ENCODE results near the gene LOC101059915.
"Not testable (repeated sequence)": the region's sequence is repeated elsewhere in the genome, so short reads cannot be mapped to it uniquely, and the experiment has no call there.

Gene LOC101059915

GRCh38 chrX:71644406-71644805, 22.9 kb upstream of the LOC101059915 start:
- not testable (repeated sequence) for H2AK5ac ChIP-seq (ENCODE audit: low read length); H3K36me3 ChIP-seq (ENCODE audit: control insufficient read depth, insufficient read depth, low read length); H3K79me2 ChIP-seq (ENCODE audit: control insufficient read depth, insufficient read depth, low read length); H3K27ac ChIP-seq (ENCODE audit: low read depth, low read length); H4K5ac ChIP-seq (ENCODE audit: low read length); H2BK15ac ChIP-seq (replicated peaks; ENCODE audit: low read depth); DNase-seq; H3K18ac ChIP-seq (ENCODE audit: low read length); H4K8ac ChIP-seq (ENCODE audit: low read depth, low read length); H3K27me3 ChIP-seq (ENCODE audit: insufficient read depth, low read length, poor library complexity); H3K4me3 ChIP-seq (ENCODE audit: low read length); H3K23ac ChIP-seq (ENCODE audit: low read length); H3K9ac ChIP-seq (ENCODE audit: low read length); H3K4me1 ChIP-seq (ENCODE audit: control insufficient read depth, low read depth, low read length); H3K4me2 ChIP-seq (ENCODE audit: low read length); H2BK120ac ChIP-seq (ENCODE audit: low read depth, low read length); H3K79me1 ChIP-seq (ENCODE audit: low read length); H3K4ac ChIP-seq (ENCODE audit: low read depth, low read length); H3K56ac ChIP-seq (ENCODE audit: low read length); H2BK5ac ChIP-seq (ENCODE audit: low read length)
- no CpG with 5 or more reads among the region's 6 CpGs for WGBS (ENCODE audit: extremely low coverage, insufficient coverage, low lambda C conversion rate)

DNA sequence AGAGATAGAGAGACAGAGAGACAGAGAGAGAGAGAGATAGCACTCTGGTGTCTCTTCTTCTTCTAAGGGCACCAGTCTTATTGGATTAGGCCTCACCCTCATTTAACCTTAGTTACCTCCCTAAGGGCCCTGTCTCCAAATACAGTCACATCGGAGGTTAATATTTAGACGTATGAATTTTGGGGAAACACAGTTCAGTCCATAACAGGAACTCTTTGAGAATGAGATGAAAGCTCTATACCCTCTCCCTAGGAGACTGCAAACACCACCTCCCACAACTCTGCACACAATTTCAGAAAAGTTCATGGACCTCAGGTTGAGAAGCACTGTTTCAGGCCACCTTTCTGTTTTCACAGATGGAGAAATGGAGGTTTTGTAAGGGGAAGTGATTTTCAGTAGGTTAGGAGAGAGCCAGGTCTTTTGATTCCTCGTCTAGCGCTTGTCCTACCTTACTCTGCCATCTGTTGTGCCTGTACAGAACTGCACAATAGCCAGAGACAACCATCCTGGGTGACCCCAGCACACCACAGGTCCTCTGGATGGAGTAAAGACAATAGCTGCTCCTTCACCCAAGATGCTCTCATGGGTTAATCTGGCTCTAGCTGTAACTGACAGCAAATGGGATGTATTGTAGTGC, 16.9 kb upstream of the LOC101059915 start:
- Histone ChIP-seq H3K27me3 (ENCODE audit: insufficient read depth, low read length, poor library complexity) (no peaks in the 10 kb centered on the region), H3K4me3 (ENCODE audit: low read length) (no peak overlapping the region), H3K79me2 (ENCODE audit: control insufficient read depth, insufficient read depth, low read length) (no peaks in the 10 kb centered on the region)

GRCh38 chrX:71652405-71652804, 14.9 kb upstream of the LOC101059915 start:
- H3K27me3 ChIP-seq (ENCODE audit: insufficient read depth, low read length, poor library complexity) = no peaks in the 10 kb centered on the region
- no peak overlapping the region for H3K23ac ChIP-seq (ENCODE audit: low read length)
- H2BK120ac ChIP-seq (ENCODE audit: low read depth, low read length) = no peak overlapping the region
- H2BK15ac ChIP-seq (replicated peaks; ENCODE audit: low read depth) = no peak overlapping the region
- H3K4me2 ChIP-seq (ENCODE audit: low read length) = no peak overlapping the region
- no peak overlapping the region for H3K9ac ChIP-seq (ENCODE audit: low read length)
- H4K5ac ChIP-seq (ENCODE audit: low read length) = no peak overlapping the region
- no peaks in the 10 kb centered on the region for H3K79me2 ChIP-seq (ENCODE audit: control insufficient read depth, insufficient read depth, low read length)
- no peaks in the 10 kb centered on the region for H3K79me1 ChIP-seq (ENCODE audit: low read length)
- no peak overlapping the region for H4K8ac ChIP-seq (ENCODE audit: low read depth, low read length)
- WGBS (ENCODE audit: extremely low coverage, insufficient coverage, low lambda C conversion rate) = no CpG with 5 or more reads among the region's 2 CpGs
- no peak overlapping the region for H3K56ac ChIP-seq (ENCODE audit: low read length)
- no peaks in the 10 kb centered on the region for H3K4me1 ChIP-seq (ENCODE audit: control insufficient read depth, low read depth, low read length)
- no peak overlapping the region for H3K4ac ChIP-seq (ENCODE audit: low read depth, low read length)
- H3K36me3 ChIP-seq (ENCODE audit: control insufficient read depth, insufficient read depth, low read length) = no peaks in the 10 kb centered on the region
- DNase-seq = peak; percentile 55
- H3K18ac ChIP-seq (ENCODE audit: low read length) = no peak overlapping the region
- H2BK5ac ChIP-seq (ENCODE audit: low read length) = no peak overlapping the region
- no peak overlapping the region for H2AK5ac ChIP-seq (ENCODE audit: low read length)
- H3K27ac ChIP-seq (ENCODE audit: low read depth, low read length) = no peak overlapping the region
- no peak overlapping the region for H3K4me3 ChIP-seq (ENCODE audit: low read length)

More for the DNA sequence above, 16.9 kb upstream of the LOC101059915 start:
- no peaks in the 10 kb centered on the region for H3K79me1 ChIP-seq (ENCODE audit: low read length)
- H2AK5ac ChIP-seq (ENCODE audit: low read length) = no peak overlapping the region
- no peak overlapping the region for H4K8ac ChIP-seq (ENCODE audit: low read depth, low read length)
- H3K56ac ChIP-seq (ENCODE audit: low read length) = no peak overlapping the region
- H3K18ac ChIP-seq (ENCODE audit: low read length) = no peak overlapping the region
- H3K9ac ChIP-seq (ENCODE audit: low read length) = no peak overlapping the region
- H3K36me3 ChIP-seq (ENCODE audit: control insufficient read depth, insufficient read depth, low read length) = no peaks in the 10 kb centered on the region
- H3K4me2 ChIP-seq (ENCODE audit: low read length) = no peak overlapping the region
- no peak overlapping the region for H2BK120ac ChIP-seq (ENCODE audit: low read depth, low read length)
- no peak for DNase-seq
- no peak overlapping the region for H2BK5ac ChIP-seq (ENCODE audit: low read length)
- H2BK15ac ChIP-seq (replicated peaks; ENCODE audit: low read depth) = no peak overlapping the region
- H3K23ac ChIP-seq (ENCODE audit: low read length) = no peak overlapping the region
- WGBS (ENCODE audit: extremely low coverage, insufficient coverage, low lambda C conversion rate) = no CpG with 5 or more reads among the region's 4 CpGs
- no peak overlapping the region for H3K4ac ChIP-seq (ENCODE audit: low read depth, low read length)
- no peak overlapping the region for H3K27ac ChIP-seq (ENCODE audit: low read depth, low read length)
- no peak overlapping the region for H4K5ac ChIP-seq (ENCODE audit: low read length)
- no peaks in the 10 kb centered on the region for H3K4me1 ChIP-seq (ENCODE audit: control insufficient read depth, low read depth, low read length)

DNA sequence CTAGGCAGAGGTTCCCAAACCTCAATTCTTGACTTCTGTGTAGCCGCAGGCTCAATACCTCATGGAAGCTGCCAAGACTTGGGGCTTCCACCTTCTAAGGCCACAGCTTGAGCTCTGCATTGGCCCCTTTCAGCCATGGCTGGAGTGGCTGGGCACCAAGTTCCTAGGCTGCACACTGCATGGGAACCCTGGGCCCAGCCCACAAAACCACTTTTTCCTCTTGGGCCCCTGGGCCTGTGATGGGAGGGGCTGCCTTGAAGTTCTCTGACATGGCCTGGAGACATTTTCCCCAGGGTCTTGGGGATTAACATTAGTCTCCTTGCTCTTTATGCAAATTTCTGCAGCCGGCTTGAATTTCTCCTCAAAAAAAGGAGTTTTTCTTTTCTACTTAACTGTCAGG, 14.0 kb upstream of the LOC101059915 start:
- H3K56ac ChIP-seq (ENCODE audit: low read length) = no peak overlapping the region
- H3K27ac ChIP-seq (ENCODE audit: low read depth, low read length) = no peak overlapping the region
- H3K79me1 ChIP-seq (ENCODE audit: low read length) = no peaks in the 10 kb centered on the region
- H4K8ac ChIP-seq (ENCODE audit: low read depth, low read length) = no peak overlapping the region
- no peak overlapping the region for H3K4ac ChIP-seq (ENCODE audit: low read depth, low read length)
- H3K18ac ChIP-seq (ENCODE audit: low read length) = no peak overlapping the region
- no peaks in the 10 kb centered on the region for H3K4me1 ChIP-seq (ENCODE audit: control insufficient read depth, low read depth, low read length)
- H4K5ac ChIP-seq (ENCODE audit: low read length) = no peak overlapping the region
- no peaks in the 10 kb centered on the region for H3K36me3 ChIP-seq (ENCODE audit: control insufficient read depth, insufficient read depth, low read length)
- no peak for DNase-seq
- no peak overlapping the region for H3K4me2 ChIP-seq (ENCODE audit: low read length)
- H3K9ac ChIP-seq (ENCODE audit: low read length) = no peak overlapping the region
- H3K79me2 ChIP-seq (ENCODE audit: control insufficient read depth, insufficient read depth, low read length) = no peaks in the 10 kb centered on the region
- no peaks in the 10 kb centered on the region for H3K27me3 ChIP-seq (ENCODE audit: insufficient read depth, low read length, poor library complexity)
- no peak overlapping the region for H2AK5ac ChIP-seq (ENCODE audit: low read length)
- H3K23ac ChIP-seq (ENCODE audit: low read length) = no peak overlapping the region
- no peak overlapping the region for H3K4me3 ChIP-seq (ENCODE audit: low read length)
- WGBS (ENCODE audit: extremely low coverage, insufficient coverage, low lambda C conversion rate) = no CpG with 5 or more reads among the region's 2 CpGs
- no peak overlapping the region for H2BK120ac ChIP-seq (ENCODE audit: low read depth, low read length)
- H2BK15ac ChIP-seq (replicated peaks; ENCODE audit: low read depth) = no peak overlapping the region
- H2BK5ac ChIP-seq (ENCODE audit: low read length) = no peak overlapping the region

DNA sequence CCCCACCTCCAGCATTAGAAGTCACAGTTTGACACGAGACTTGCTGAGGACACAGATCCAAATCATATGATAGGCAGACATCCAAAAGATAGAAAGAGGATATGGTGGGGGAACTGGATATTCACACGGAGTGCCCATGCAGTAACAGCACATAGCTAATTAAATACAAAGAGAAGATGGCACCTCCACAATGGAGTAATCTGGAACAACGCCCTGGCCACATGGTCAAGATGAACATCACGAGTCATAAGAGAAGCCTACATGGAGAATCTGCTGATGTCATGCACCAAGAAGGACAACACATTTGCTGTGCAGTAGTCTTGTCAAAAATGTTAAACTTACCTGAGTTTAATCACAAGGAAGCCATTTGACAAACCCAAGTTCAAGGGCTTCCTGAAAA, 10.1 kb upstream of the LOC101059915 start:
- Histone ChIP-seq H3K27ac (ENCODE audit: low read depth, low read length) (no peak overlapping the region), H3K9ac (ENCODE audit: low read length) (no peak overlapping the region), H3K79me2 (ENCODE audit: control insufficient read depth, insufficient read depth, low read length) (no peaks in the 10 kb centered on the region), H3K56ac (ENCODE audit: low read length) (no peak overlapping the region), H3K79me1 (ENCODE audit: low read length) (no peaks in the 10 kb centered on the region), H3K4me1 (ENCODE audit: control insufficient read depth, low read depth, low read length) (no peaks in the 10 kb centered on the region), H3K23ac (ENCODE audit: low read length) (no peak overlapping the region), H4K8ac (ENCODE audit: low read depth, low read length) (no peak overlapping the region), H2BK15ac (replicated peaks; ENCODE audit: low read depth) (no peak overlapping the region), H3K36me3 (ENCODE audit: control insufficient read depth, insufficient read depth, low read length) (no peaks in the 10 kb centered on the region), H3K27me3 (ENCODE audit: insufficient read depth, low read length, poor library complexity) (no peaks in the 10 kb centered on the region), H3K4me2 (ENCODE audit: low read length) (no peak overlapping the region), H3K4me3 (ENCODE audit: low read length) (no peak overlapping the region), H3K18ac (ENCODE audit: low read length) (no peak overlapping the region), H2BK5ac (ENCODE audit: low read length) (no peak overlapping the region), H4K5ac (ENCODE audit: low read length) (no peak overlapping the region), H2AK5ac (ENCODE audit: low read length) (no peak overlapping the region), H3K4ac (ENCODE audit: low read depth, low read length) (no peak overlapping the region), H2BK120ac (ENCODE audit: low read depth, low read length) (no peak overlapping the region)
- no peak for DNase-seq
- WGBS (ENCODE audit: extremely low coverage, insufficient coverage, low lambda C conversion rate) = no CpG with 5 or more reads among the region's 4 CpGs

DNA sequence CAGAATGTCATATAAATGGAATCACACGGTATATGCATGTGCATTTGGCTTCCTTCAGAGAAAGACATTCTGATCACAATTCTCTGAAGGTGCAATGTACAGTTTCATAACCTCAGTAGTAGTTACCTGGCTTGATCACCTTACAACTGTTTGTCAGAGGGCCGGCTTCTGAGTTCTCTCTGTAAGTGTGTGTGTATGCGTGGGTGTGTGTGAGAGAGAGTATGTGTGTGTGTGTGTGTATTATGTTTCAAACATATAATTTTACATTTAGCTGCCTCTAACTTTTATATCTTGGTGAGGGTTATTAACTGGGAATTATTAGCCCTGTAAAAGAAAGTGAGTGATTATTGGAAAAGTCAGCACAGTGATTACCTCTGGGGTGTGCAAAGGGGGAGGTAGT, 8.0 kb upstream of the LOC101059915 start:
- no peak overlapping the region for H4K8ac ChIP-seq (ENCODE audit: low read depth, low read length)
- no peaks in the 10 kb centered on the region for H3K79me2 ChIP-seq (ENCODE audit: control insufficient read depth, insufficient read depth, low read length)
- H2BK5ac ChIP-seq (ENCODE audit: low read length) = no peak overlapping the region
- no peak overlapping the region for H3K4me3 ChIP-seq (ENCODE audit: low read length)
- no peak overlapping the region for H4K5ac ChIP-seq (ENCODE audit: low read length)
- H3K27ac ChIP-seq (ENCODE audit: low read depth, low read length) = no peak overlapping the region
- no peak overlapping the region for H3K18ac ChIP-seq (ENCODE audit: low read length)
- H3K23ac ChIP-seq (ENCODE audit: low read length) = no peak overlapping the region
- H3K9ac ChIP-seq (ENCODE audit: low read length) = no peak overlapping the region
- H3K27me3 ChIP-seq (ENCODE audit: insufficient read depth, low read length, poor library complexity) = no peaks in the 10 kb centered on the region
- H3K56ac ChIP-seq (ENCODE audit: low read length) = no peak overlapping the region
- H3K4ac ChIP-seq (ENCODE audit: low read depth, low read length) = no peak overlapping the region
- no peak overlapping the region for H2BK120ac ChIP-seq (ENCODE audit: low read depth, low read length)
- no peaks in the 10 kb centered on the region for H3K4me1 ChIP-seq (ENCODE audit: control insufficient read depth, low read depth, low read length)
- no CpG with 5 or more reads among the region's 3 CpGs for WGBS (ENCODE audit: extremely low coverage, insufficient coverage, low lambda C conversion rate)
- H3K36me3 ChIP-seq (ENCODE audit: control insufficient read depth, insufficient read depth, low read length) = no peaks in the 10 kb centered on the region
- no peak overlapping the region for H2AK5ac ChIP-seq (ENCODE audit: low read length)
- DNase-seq = no peak
- H3K4me2 ChIP-seq (ENCODE audit: low read length) = no peak overlapping the region
- no peak overlapping the region for H2BK15ac ChIP-seq (replicated peaks; ENCODE audit: low read depth)
- no peaks in the 10 kb centered on the region for H3K79me1 ChIP-seq (ENCODE audit: low read length)
